Panc1 (cell line): Measurements from ENCODE around the gene COPS7A. TPM values are rescaled to one million over a fixed set of nuclear protein-coding genes. Genes with fewer than 3 reads are reported as not detected.
"Not testable (repeated sequence)": the region's sequence is repeated elsewhere in the genome, so short reads cannot be mapped to it uniquely, and the experiment has no call there.

Source experiments
- ATAC-seq: fragments of 200-7000 bp; cut with Tn5 transposase; 2 replicates; pipeline ENCODE4 v1.9.1; 2020; ENCODE audit warnings: mild to moderate bottlenecking, moderate library complexity
- BruUV-seq: library from RNA; stranded (reverse); fragments of 400-500 nt; replicated peaks from 2 replicates; lab custom pipeline; 2021; lab: Mats Ljungman, UMichigan
- CTCF ChIA-PET: fragments of 300-600 bp; sonication (Branson Sonifier 250); formaldehyde crosslinking; loops from one replicate; lab custom pipeline; 2022; ENCODE audit warnings: antibody characterized with exemption; lab: Charles Lee
- POLR2A ChIA-PET: fragments of 300-600 bp; sonication (Branson Sonifier 250); formaldehyde crosslinking; loops from one replicate; lab custom pipeline; 2022; ENCODE audit warnings: antibody characterized with exemption; lab: Charles Lee
- DNase-seq: peaks from one replicate; pipeline ENCODE4 v3.0.0-alpha.2; 2010; ENCODE audit warnings: low read depth, low spot score
- H3K27ac ChIP-seq: 2 replicates; pipeline ENCODE4 v1.5.1; 2011; ENCODE audit warnings: mild to moderate bottlenecking, low read length, inconsistent platforms
- H3K27me3 ChIP-seq: fragments of 200-500 bp; sonication (Bioruptor generic); 2 replicates; pipeline ENCODE4 v1.6.0; 2014; ENCODE audit warnings: low read length, inconsistent platforms; ENCODE audit not compliant: control insufficient read depth, insufficient read depth
- H3K36me3 ChIP-seq: fragments of 200-500 bp; sonication (Bioruptor generic); 2 replicates; pipeline ENCODE4 v1.5.1; 2014; ENCODE audit warnings: inconsistent platforms, mild to moderate bottlenecking, low read length, moderate library complexity; ENCODE audit not compliant: control insufficient read depth, insufficient read depth
- H3K4me1 ChIP-seq: 2 replicates; pipeline ENCODE4 v1.5.1; 2011; ENCODE audit warnings: inconsistent platforms, mild to moderate bottlenecking, low read length, moderate library complexity; ENCODE audit not compliant: control insufficient read depth, insufficient read depth
- H3K4me3 ChIP-seq, 2 experiments: 2 replicates each; pipeline ENCODE4 v1.5.1; 2011 to 2012; ENCODE audit warnings: low read depth in 2 of 2, low read length in 2 of 2, mild to moderate bottlenecking in 2 of 2, inconsistent platforms in 1 of 2, moderate library complexity in 1 of 2
- H3K9me3 ChIP-seq: fragments of 200-500 bp; sonication (Bioruptor generic); 2 replicates; pipeline ENCODE4 v1.5.1; 2014; ENCODE audit warnings: low read depth, mild to moderate bottlenecking, inconsistent platforms, low read length, moderate library complexity; ENCODE audit not compliant: control insufficient read depth, insufficient read depth
- CTCF ChIP-seq: fragments of 450-650 bp; IDR thresholded peaks from 2 replicates; pipeline ENCODE4 v1.5.1; 2017; ENCODE audit warnings: mild to moderate bottlenecking
- POLR2AphosphoS5 ChIP-seq: IDR thresholded peaks from 2 replicates; pipeline ENCODE4 v1.6.1; 2012; ENCODE audit warnings: mild to moderate bottlenecking, low read depth, low read length, moderate library complexity
- REST ChIP-seq, 2 experiments: IDR thresholded peaks; 2 replicates each; pipeline ENCODE4 v1.6.1; 2011 to 2012; ENCODE audit warnings: low read depth in 2 of 2, control low read depth in 1 of 2, low read length in 1 of 2, mild to moderate bottlenecking in 1 of 2, moderate library complexity in 1 of 2; ENCODE audit not compliant: insufficient read depth in 1 of 2
- SIN3A ChIP-seq: IDR thresholded peaks from 2 replicates; pipeline ENCODE4 v1.6.1; 2012; ENCODE audit warnings: low read depth, mild to moderate bottlenecking, low read length, moderate library complexity, borderline replicate concordance; ENCODE audit not compliant: insufficient read depth
- TCF7L2 ChIP-seq: IDR thresholded peaks from 2 replicates; pipeline ENCODE4 v1.6.1; 2011; ENCODE audit warnings: mild to moderate bottlenecking, low read depth, low read length, inconsistent platforms
- in situ Hi-C: cut with HindIII; loops from 2 replicates; pipeline ENCODE4 v1.10.0; 2016; ENCODE audit warnings: low sequenced_read_pairs, low pct_unique_long_range_greater_than_20kb
- intact Hi-C: fragments of 100-400 bp; cut with micrococcal nuclease; formaldehyde crosslinking; loops from one replicate; pipeline ENCODE4 v1.10.0; 2022; ENCODE audit not compliant: unreplicated experiment
- total RNA-seq: library from RNA; stranded (reverse); gene quantifications from one replicate; pipeline ENCODE4 v1.2.1, GENCODE V29; 2021; ENCODE audit not compliant: unreplicated experiment

COPS7A gene
- total RNA-seq, 1 experiment from 2014 or later: 37.5 TPM

- POLR2A ChIA-PET: interaction anchor here (0.5 kb wide), 1 partner anchor 24 kb away, joined by 7 read pairs; no protein-coding TSS in a partner anchor
- BruUV-seq, CTCF ChIA-PET, intact Hi-C loops, H3K4me1 ChIP-seq, ATAC-seq, H3K27ac ChIP-seq, H3K36me3 ChIP-seq, H3K9me3 ChIP-seq, DNase-seq, in situ Hi-C loops, H3K27me3 ChIP-seq, H3K4me3 ChIP-seq: not testable (repeated sequence)
Observed at GRCh38 chr12:6743300-6743699, 19.5 kb downstream of the COPS7A start.

- peaks cover 4% of the 10 kb centered on the region; the same call in 1 of the 2 replicates for H3K36me3 ChIP-seq
- in situ Hi-C loops: no loop called here
- POLR2A ChIA-PET: no interaction called here
- no peaks in the 10 kb centered on the region for H3K4me1 ChIP-seq
- BruUV-seq: no TSS peak
- no peaks in the 10 kb centered on the region for H3K27me3 ChIP-seq
- DNase-seq: no peak
- H3K4me3 ChIP-seq: no peak overlapping the region
- peak; percentile 54 for ATAC-seq
- no peaks in the 10 kb centered on the region for H3K9me3 ChIP-seq
- intact Hi-C loops: no loop called here
- CTCF ChIA-PET: interaction anchor here (0.6 kb wide), 1 partner anchor 38 kb away, joined by 13 read pairs; no protein-coding TSS in a partner anchor
- no peak overlapping the region for H3K27ac ChIP-seq
- no peak for TF ChIP-seq REST (IDR thresholded peaks at IDR 0.05; ENCODE audit: insufficient read depth in 1 of 2, low read depth in 2 of 2, low read length in 1 of 2)
- TF ChIP-seq POLR2AphosphoS5: no peak
- no peak for TF ChIP-seq CTCF
- no peak for TF ChIP-seq TCF7L2
- no peak for TF ChIP-seq SIN3A
Observed at GRCh38 chr12:6745741-6746525, 22.1 kb downstream of the COPS7A start.

GRCh38 chr12:6747216-6747615 is 23.4 kb downstream of the COPS7A start:
- TF ChIP-seq POLR2AphosphoS5: no peak
- TF ChIP-seq CTCF: no peak
- TF ChIP-seq SIN3A: no peak
- TF ChIP-seq REST (IDR thresholded peaks at IDR 0.05; ENCODE audit: insufficient read depth in 1 of 2, low read depth in 2 of 2, low read length in 1 of 2): no peak
- TF ChIP-seq TCF7L2: no peak
- Histone ChIP-seq H3K4me3 (no peak overlapping the region), H3K36me3 (peaks cover 10% of the 10 kb centered on the region), H3K9me3 (no peaks in the 10 kb centered on the region), H3K4me1 (peaks cover 8% of the 10 kb centered on the region), H3K27me3 (no peaks in the 10 kb centered on the region), H3K27ac (no peak overlapping the region)
- ATAC-seq (no peak), DNase-seq (no peak)
- no TSS peak for BruUV-seq
- ChIA-PET POLR2A (no interaction called here), CTCF (no interaction called here)
- in situ Hi-C loops: no loop called here
- intact Hi-C loops: no loop called here
